Fibroblast of the aortic adventitia (primary cell): ENCODE data around the gene ASF1B. TPM values are rescaled to one million over a fixed set of nuclear protein-coding genes. Genes with fewer than 3 reads are reported as not detected.

Experiments
- DNase-seq: peaks from one replicate; pipeline ENCODE4 v3.0.0-alpha.2; 2010; ENCODE audit warnings: low read depth
- H3K4me3 ChIP-seq: 2 replicates; pipeline ENCODE4 v1.5.1; 2011; ENCODE audit warnings: low read depth, mild to moderate bottlenecking, control low read depth, low read length, moderate library complexity
- CTCF ChIP-seq: IDR thresholded peaks from 2 replicates; pipeline ENCODE4 v1.5.1; 2011; ENCODE audit warnings: mild to moderate bottlenecking, low read length, control low read depth, inconsistent platforms; ENCODE audit not compliant: insufficient read depth
- total RNA-seq: library from RNA; depleted of rRNA; stranded (reverse); fragments of >200 nt; gene quantifications from 2 replicates; pipeline ENCODE4 v1.2.3, GENCODE V29; 2012; ENCODE audit warnings: low replicate concordance

The ASF1B gene
- total RNA-seq, 1 donor: 32.3 TPM

- DNase-seq: no peak
- TF ChIP-seq CTCF: no peak
- H3K4me3 ChIP-seq: no peak overlapping the region
Measured at GRCh38 chr19:14152713-14153112, 16.3 kb upstream of the ASF1B start.

GRCh38 chr19:14150770-14151661 lies 14.6 kb upstream of the ASF1B start:
- TF ChIP-seq CTCF: no peak
- no peak for DNase-seq
- no peak overlapping the region for H3K4me3 ChIP-seq

- no peak for DNase-seq
- TF ChIP-seq CTCF: no peak
- H3K4me3 ChIP-seq: peak overlapping the region; percentile 13
Measured at GRCh38 chr19:14150041-14150769, 13.8 kb upstream of the ASF1B start.

GRCh38 chr19:14149509-14149994 lies 13.2 kb upstream of the ASF1B start:
- peak overlapping the region; percentile 44 for H3K4me3 ChIP-seq
- DNase-seq: peak; percentile 78
- TF ChIP-seq CTCF: no peak

GRCh38 chr19:14148751-14149410 lies 12.5 kb upstream of the ASF1B start:
- DNase-seq: no peak
- H3K4me3 ChIP-seq: peak overlapping the region; percentile 44
- TF ChIP-seq CTCF: no peak

GRCh38 chr19:14147797-14148605 lies 11.6 kb upstream of the ASF1B start:
- DNase-seq: peak; percentile 74
- peak; percentile 96 for TF ChIP-seq CTCF
- H3K4me3 ChIP-seq: peak overlapping the region; percentile 17
